Astrocyte of the spinal cord (primary cell): ENCODE data around the gene C11orf52.

ENCODE experiments used
- DNase-seq: peaks from one replicate; pipeline ENCODE4 v3.0.0; 2011; ENCODE audit warnings: low read depth, low spot score
- H3K4me3 ChIP-seq: 2 replicates; pipeline ENCODE4 v1.5.1; 2011; ENCODE audit warnings: low read depth, mild to moderate bottlenecking, low read length, moderate library complexity
- in situ Hi-C: cut with HindIII; loops from 2 replicates; pipeline ENCODE4 v1.10.0; 2017; ENCODE audit warnings: low sequenced_read_pairs
- TF ChIP-seq, protein P1 (sequence below): IDR thresholded peaks from 2 replicates; pipeline ENCODE4 v1.5.1; 2012; ENCODE audit warnings: low read depth, mild to moderate bottlenecking, low read length, inconsistent platforms

The C11orf52 gene

DNA sequence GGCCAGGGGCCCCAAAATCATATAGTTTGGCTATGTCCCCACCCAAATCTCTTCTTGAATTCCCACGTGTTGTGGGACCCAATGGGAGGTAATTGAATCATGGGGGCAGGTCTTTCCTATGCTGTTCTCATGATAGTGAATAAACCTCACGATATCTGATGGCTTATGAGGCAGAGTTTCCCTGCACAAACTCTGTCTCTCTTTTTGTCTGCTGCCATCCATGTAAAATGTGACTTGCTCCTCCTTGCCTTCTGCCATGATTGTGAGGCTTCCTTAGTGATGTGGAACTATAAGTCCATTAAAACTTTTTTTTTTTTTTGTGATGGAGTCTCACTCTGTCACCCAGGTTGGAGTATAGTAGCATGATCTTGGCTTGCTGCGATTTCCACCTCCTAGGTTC lies 32.9 kb downstream of the C11orf52 start:
- no peak overlapping the region for H3K4me3 ChIP-seq
- in situ Hi-C loops: no loop called here
- DNase-seq: no peak
- TF ChIP-seq, protein P1, sequence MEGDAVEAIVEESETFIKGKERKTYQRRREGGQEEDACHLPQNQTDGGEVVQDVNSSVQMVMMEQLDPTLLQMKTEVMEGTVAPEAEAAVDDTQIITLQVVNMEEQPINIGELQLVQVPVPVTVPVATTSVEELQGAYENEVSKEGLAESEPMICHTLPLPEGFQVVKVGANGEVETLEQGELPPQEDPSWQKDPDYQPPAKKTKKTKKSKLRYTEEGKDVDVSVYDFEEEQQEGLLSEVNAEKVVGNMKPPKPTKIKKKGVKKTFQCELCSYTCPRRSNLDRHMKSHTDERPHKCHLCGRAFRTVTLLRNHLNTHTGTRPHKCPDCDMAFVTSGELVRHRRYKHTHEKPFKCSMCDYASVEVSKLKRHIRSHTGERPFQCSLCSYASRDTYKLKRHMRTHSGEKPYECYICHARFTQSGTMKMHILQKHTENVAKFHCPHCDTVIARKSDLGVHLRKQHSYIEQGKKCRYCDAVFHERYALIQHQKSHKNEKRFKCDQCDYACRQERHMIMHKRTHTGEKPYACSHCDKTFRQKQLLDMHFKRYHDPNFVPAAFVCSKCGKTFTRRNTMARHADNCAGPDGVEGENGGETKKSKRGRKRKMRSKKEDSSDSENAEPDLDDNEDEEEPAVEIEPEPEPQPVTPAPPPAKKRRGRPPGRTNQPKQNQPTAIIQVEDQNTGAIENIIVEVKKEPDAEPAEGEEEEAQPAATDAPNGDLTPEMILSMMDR: no peak

DNA sequence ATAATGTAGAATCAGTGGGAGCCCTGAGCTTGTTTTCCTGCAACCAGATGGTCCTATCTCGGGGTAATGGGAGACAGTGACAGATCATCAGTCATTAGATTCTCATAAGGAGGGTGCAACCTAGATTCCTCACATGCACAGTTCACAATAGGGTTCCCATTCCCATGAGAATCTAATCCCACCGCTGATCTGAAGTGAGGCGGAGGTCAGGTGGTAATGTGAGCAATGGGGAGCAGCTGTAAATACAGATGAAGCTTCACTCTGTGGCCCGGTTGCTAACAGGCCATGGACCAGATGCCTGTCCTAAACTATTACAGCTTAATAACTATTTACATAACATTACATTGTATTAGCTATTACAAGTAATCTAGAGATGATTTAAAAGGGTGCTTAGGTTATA lies 35.4 kb downstream of the C11orf52 start:
- H3K4me3 ChIP-seq: no peak overlapping the region
- in situ Hi-C loops: no loop called here
- DNase-seq: no peak
- TF ChIP-seq, protein P1: no peak

DNA sequence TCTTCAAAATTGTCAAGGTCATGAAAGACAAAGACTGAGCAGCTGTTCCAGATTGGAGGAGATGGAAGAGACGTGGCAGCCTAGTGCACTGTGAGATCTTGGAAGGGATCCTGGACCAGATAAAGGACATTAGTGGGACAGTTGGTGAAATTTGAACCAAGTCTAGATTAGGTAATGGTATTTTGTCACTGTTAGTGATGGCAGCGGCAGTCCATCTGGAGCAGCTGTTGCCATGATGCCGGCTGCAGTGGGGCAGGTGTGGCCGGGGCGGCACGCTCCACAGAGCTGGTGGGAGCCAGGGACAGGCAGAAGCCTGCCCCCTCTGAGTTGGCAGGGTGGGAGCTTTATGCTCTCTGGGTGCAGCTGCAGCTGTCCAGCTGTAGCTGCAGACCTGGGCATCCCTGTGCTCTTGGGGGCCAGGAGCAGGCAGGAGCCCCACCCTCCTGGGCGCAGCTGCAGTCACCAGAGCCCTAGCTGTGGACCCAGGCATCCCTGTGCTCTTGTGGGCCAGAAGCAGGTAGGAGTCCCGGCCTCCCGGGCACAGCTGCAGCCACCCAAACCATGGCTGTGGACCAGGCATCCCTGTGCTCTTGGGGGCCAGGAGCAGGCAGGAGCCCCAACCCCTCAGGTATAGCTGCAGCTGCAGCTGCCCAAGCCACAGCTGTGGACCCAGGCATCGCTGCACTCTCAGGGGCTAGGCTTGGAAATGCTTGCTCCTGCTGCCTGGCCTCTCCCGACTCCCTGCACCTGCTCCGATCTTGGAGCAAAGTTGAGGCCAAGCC lies 39.1 kb downstream of the C11orf52 start:
- TF ChIP-seq, protein P1: no peak
- no peak overlapping the region for H3K4me3 ChIP-seq
- DNase-seq: no peak
- in situ Hi-C loops: no loop called here

DNA sequence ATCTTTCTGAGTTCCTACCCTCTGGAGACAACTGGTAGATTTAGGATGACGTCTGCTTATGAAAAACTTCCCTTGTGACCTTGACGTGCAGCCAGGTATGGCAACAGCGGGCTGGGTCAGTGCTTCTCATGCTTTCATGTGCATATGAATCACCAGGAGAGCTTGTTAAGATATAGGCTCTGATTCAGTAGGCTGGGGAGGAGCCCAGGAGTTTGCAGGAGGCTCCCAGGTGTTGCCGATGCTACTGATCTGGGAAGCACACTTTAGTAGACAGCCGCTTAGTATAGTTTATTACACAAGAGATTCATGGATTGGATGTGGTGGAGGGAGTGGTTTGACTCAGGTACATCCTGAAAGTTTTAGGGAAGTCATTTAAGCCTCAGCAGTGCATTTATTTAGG lies 42.2 kb downstream of the C11orf52 start:
- no peak overlapping the region for H3K4me3 ChIP-seq
- no peak for DNase-seq
- in situ Hi-C loops: no loop called here
- TF ChIP-seq, protein P1: no peak

DNA sequence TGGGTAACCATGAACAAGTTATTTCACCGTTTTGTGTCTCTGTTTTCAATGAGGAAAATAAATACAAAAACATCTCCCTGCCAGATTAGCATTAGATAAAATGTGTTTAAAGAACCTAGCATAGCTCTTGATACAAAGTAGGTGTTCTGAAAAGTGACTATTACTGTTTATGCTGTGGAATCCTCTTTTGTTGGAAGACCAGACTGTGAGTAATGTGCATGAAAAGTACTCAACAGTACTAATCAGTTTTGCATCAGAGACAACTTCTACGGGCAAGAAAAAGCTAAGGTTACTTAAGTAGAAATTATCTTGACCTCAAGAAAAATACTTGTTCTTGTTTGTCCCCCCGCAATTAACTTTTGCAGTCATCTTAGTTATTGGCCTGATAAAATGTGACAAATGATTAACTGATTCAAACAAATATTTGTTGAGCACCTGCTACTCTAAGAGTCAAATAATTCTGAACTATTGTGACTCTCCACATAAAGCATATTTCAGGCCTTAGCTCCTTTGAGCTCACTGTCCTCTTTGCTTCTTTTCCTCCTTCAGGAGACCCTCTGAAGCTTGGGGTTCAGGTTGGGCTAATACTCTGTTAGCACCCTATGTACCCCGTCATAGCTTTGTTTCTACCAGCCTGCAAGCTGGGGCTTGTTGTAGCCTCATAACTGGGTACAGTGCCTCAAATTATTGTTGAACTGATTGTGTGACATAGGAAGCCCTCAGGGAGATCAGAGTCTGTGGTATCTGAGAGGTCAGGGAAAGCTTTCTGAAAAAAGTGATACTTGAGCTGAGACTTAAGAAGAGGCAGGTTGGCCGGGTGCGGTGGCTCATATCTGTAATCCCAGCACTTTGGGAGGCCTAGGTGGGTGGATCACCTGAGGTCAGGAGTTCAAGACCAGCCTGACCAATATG lies 42.9 kb downstream of the C11orf52 start:
- in situ Hi-C loops: no loop called here
- TF ChIP-seq, protein P1: no peak
- DNase-seq: no peak
- no peak overlapping the region for H3K4me3 ChIP-seq

DNA sequence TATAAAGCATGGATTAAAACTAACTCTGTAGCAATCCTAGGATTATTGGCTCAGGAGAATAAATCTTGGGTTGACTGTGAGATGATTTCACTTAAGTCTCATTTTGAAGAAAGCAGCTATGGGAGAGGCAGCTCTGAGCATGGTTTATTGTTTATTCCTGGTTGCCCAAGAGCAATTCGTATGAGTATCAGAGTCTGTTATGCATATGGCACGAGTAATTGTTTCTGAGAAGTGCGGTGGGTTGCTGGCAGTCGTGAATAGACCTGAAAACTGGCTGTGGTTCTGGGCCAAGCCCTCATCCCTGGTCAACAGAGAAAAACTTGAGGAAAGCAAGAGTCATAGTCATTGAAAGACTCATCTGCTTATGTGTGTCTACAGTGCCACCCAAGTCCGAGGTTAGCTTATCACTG lies 45.2 kb downstream of the C11orf52 start:
- TF ChIP-seq, protein P1: no peak
- DNase-seq: peak; percentile 30
- no peak overlapping the region for H3K4me3 ChIP-seq
- in situ Hi-C loops: no loop called here
